PFSK-1 (cell line): ENCODE results near the gene EXOC6.

Experiments used
- FOXP2 ChIP-seq: optimal IDR thresholded peaks from 2 replicates; pipeline ENCODE3; 2011; ENCODE audit warnings: borderline replicate concordance, control low read depth, inconsistent platforms; ENCODE audit not compliant: insufficient read depth; ENCODE audit errors: extremely low read length, extremely low read depth
- POLR2AphosphoS5 ChIP-seq: IDR thresholded peaks from 2 replicates; pipeline ENCODE4 v1.6.1; 2012; ENCODE audit warnings: low read depth, mild to moderate bottlenecking, control low read depth, low read length, moderate library complexity
- TAF1 ChIP-seq: IDR thresholded peaks from 2 replicates; pipeline ENCODE4 v1.6.1; 2012; ENCODE audit warnings: low read length, control low read depth, borderline replicate concordance; ENCODE audit not compliant: insufficient read depth

DNA sequence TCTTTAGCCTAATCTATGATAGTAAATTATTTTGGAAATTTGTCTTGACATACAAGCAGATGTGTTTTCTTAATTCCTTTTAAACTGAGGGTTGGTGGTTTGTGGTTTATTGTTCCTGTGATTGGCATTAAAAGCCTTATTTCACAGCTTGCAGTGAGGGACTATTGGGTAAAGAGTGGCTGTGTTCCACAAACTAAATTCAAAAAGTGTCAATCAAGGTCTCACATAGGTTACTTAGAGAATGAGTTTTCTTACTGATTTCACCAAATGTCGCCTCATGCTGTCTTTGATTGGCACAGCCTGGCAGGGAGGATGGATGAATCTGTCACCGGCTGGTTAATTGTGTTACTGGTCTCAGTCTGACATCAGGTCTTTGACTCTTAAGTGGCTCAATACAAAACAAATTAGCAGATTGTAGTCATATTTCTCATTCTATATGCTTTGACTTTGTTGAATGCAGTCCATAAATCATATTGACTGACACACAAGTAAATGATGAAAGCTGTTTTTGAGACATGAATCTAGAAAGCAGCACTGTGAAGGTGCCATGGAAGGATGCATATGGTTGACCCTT lies 145.5 kb downstream of the EXOC6 start:
- TF ChIP-seq POLR2AphosphoS5: no peak
- TF ChIP-seq TAF1: no peak
- TF ChIP-seq FOXP2: no peak
